Mucosa of gallbladder (tissue), 1 donor: ENCODE measurements around the gene ARHGEF16. TPM values are rescaled to one million over a fixed set of nuclear protein-coding genes. Genes with fewer than 3 reads are reported as not detected.

Experiments
- DNase-seq: peaks from one replicate; pipeline ENCODE4 v3.0.0-alpha.2; 2020; ENCODE audit warnings: low spot score
- total RNA-seq: library from RNA; stranded (reverse); gene quantifications from one replicate; pipeline ENCODE4 v1.2.1, GENCODE V29; 2021
- donor health status: DM: no; HTN: no; CAD: no.

The ARHGEF16 gene
- total RNA-seq, 1 donor from 2014 or later = 81.4 TPM

DNA sequence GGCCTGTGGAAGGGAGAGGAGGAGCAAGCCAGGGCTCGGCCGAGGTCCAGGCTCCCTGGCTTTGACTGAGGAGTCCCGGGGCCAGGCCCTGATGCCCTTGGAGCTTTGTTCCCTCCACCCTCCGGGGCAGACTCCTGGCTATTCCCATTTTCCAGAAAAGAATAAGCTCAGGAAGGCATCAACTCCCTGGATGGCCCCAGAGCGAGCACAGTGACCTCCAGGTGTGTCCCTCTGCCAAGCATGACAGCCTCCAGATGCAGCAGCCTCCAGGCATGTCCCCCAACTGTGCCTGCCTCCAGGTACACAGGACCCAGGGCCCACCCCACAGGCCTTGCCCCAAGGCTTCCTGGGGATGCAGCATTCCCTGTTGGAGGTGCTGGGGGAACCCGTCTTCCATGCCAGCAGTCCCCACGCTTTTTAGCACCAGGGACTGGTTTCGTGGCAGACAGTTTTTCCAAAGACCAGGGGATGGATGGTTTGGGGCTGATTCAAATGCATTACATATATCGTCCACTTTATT, 15.7 kb upstream of the ARHGEF16 start:
- no peak for DNase-seq

DNA sequence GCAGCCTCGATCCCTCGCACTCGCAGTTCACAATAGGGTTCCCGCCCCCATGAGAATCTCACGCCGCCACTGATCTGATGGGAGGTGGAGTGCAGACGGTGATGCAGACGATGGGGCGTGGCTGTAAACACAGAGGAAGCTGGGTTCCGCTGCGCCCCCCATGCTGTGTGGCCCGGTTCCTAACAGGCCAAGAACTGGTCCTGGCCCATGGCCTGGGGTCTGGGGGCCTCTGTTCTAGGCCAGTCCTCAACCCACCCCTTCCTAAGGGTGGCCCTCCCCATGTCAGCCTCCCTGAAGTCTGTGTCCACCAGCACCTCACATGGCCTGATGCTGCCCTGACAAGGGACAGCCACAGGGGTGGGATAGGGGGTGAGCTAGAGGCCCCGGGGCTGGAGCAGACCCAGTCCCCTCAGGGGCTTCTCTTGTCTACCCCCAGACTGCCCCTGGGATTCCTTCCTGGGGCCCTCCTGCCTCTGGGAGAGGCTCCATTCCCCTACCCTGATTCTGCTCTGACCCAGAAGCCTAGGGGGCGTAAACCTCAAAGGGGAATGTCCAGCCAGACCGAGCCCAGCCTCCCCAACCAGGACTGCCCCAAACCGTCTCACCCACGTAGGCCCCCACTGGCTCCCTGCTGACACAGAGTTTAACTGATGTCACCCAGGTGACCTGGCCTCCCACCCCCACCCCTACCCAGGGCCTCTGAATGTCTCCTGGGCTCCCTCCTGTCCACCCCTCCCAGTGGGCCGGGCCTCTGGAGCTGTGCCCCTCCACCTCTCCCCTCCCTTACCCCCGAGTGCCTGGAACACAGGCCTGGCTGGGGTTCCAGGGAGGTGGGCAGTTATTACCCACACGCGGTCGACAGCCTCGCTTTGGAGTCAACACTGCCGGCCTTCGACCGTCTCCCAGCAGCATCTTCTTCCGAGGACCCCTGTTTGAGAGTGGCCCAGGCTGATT, 14.8 kb upstream of the ARHGEF16 start:
- no peak for DNase-seq

DNA sequence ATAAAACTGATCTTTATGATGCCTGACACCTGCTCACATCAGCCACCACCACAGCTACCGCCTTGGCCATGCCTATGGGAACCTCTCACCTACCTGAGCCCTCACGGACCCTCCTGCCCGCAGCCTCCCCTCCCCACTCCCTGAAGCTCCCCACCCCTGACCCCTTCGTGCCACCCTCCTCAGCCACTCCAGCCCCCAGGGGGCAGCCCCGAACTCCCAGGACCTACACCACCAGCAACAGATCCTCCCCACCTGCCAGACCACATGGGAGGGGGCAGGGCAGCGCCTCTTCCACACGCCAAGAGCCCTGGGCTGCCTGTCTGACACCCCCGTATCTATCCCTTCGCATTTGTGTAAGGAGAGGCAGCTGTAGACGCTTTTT, 14.2 kb upstream of the ARHGEF16 start:
- no peak for DNase-seq

DNA sequence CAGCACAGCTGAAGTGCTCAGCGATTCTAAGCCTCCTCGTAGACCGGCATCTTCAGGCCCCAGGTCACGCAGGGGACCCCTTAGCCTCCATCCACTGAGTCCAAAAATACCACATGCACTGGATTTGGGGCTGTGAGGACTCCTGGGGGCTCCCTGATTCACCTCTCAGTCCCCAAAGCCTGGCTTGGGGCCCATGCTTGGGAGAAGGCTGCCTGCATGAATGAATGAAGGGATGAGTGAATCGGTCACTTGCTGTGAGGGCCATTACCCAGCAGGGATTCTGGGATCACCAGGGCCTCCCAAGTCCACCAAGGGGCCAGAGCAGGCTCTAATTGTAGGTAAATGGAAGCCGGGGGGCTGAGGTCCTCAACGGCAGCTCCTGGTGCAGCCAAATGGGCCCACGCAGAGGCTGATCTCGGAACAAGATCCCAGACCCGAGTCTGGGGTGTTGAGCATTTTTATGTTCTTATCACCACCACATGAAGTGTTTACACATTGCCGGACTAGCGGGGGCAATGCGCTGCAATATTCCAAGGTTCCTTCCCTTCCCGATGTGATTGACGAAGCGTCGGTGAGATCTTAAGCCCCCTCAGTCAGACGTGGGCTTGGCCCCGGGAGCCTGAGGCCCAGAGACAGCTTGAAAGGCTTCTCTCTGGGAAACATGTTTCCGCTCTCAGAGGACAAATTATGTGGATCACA, 13.6 kb upstream of the ARHGEF16 start:
- no peak for DNase-seq

DNA sequence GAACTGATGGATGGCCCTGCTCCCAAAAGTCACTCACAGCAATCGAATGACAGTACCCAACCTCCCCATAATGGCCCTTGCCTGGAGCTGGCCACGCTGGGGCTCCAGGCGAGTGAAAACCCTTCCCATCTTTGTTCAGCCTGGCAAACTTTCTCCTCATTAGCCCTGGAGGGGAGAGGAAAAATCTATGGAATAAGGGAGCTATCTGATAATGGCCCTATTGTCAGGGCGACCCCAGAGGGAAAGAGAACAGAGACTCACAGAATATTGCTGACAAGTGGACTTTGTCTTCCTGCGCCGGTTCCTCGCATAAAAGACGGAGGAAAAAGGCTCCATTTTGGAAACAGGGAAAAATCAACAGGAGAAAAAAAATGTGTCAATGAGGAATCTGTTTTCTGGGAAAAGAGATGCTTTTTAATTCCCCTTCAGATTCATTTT, 13.0 kb upstream of the ARHGEF16 start:
- DNase-seq = no peak

DNA sequence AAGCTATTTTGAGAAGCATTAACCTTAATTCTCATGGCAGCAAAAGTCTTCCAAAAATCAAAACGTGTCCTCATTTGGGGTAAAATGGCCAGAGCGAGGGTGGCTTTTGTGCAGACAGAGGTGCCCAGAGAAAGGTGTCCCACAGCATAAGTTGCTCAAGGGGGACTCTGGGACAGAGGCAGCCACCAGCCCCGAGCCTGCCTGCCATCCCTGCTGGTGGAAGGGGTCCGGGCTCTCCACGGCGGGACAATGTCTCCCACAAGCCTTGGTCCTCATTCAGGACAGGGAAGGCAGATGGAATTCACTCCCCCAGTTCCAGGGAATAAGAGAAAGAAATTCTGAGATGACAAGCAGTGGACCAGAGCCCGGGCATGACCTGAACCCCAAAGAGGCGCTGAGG, 12.6 kb upstream of the ARHGEF16 start:
- DNase-seq = no peak

DNA sequence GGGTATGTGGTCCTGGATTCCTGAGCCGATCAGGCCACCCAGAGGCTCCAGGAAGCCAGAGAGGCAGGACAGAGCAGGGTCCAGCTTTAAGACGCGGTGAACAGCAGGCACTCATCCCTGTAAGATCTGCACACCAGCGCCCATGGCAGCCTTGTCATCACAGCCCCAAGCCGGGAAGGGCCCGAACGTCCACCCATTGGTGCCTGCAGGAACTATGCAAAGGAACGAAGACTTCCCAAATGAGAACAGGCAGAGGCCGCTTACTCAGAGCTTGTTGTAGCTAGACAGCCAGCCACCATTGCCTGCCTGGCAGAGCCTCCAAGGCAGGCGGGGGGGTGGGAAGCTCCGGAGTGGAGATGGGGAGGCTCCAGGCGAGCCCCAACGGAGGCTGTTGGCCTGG, 12.1 kb upstream of the ARHGEF16 start:
- DNase-seq = no peak

DNA sequence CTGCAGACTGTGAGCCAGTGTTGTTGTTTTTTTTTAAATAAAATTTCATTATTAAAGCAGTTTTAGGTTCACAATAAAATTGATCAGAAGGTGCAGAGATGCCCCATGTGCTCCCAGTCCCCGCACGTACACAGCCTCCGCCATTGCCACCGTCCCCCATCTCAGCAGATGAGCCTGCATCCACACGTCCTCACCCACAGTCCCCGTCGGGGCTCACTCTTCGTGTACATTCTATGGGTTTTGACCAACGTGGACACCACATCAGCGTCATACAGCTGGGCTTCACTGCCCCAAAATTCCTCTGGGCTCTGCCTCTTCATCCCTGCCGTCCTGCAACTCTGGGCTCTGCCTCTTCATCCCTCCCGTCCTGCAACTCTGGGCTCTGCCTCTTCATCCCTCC, 11.6 kb upstream of the ARHGEF16 start:
- no peak for DNase-seq

DNA sequence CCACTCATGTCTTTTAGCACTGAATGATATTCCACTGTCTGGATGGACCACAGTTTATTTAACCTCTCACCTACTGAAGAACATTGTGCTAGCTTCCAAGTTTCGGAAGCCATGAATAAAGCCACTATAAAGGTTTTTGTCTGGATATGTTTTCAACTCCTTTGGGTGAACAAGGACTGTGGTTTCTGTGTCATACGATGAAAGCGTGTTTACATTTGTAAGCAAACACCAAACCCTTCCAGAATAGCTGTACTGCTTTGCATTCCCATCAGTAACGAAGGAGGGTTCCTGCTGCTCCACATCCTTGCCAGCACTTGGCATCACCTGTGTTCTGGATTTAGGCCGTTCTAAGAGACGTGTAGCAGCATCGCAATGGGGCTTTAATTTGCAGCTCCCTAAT, 10.7 kb upstream of the ARHGEF16 start:
- DNase-seq = no peak

DNA sequence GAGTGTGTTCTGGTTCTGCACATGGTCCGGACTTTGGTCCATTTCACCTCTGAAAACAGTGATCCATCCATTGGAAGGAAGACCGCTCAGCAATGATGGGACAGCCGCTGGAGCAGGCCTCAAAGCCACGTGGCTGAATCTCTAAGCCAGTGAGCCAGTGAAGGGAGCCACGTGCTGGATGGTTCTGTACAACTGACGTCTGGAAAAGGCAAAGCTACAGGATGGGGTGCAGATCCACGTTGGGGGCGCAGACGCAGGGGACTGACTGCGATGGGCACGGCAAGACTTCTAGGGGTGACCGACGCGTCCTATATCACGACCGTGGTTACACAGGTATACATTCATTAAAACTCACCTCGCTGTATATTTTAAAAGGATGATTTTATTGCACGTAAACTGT, 10.2 kb upstream of the ARHGEF16 start:
- DNase-seq = no peak

DNA sequence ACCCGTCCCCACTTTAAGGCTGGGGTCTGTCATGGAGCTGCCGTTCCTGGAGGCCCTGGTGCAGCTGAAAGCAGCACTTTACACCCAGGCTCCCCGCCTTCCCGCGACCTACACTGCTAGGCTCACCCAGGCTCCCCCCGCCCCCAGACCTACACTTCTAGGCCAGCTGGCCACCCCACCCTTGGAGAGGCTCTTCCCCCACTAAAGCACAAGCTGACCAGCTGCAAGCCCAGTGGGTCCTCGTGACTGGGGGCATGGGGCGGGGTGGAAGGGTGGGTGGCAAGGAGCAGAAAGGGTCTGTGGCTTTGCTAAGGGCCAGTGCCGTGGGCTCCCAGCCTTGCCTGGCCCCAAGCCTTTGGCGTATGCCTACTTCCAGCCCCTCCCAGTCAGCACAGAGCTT, 9.7 kb upstream of the ARHGEF16 start:
- DNase-seq = no peak

DNA sequence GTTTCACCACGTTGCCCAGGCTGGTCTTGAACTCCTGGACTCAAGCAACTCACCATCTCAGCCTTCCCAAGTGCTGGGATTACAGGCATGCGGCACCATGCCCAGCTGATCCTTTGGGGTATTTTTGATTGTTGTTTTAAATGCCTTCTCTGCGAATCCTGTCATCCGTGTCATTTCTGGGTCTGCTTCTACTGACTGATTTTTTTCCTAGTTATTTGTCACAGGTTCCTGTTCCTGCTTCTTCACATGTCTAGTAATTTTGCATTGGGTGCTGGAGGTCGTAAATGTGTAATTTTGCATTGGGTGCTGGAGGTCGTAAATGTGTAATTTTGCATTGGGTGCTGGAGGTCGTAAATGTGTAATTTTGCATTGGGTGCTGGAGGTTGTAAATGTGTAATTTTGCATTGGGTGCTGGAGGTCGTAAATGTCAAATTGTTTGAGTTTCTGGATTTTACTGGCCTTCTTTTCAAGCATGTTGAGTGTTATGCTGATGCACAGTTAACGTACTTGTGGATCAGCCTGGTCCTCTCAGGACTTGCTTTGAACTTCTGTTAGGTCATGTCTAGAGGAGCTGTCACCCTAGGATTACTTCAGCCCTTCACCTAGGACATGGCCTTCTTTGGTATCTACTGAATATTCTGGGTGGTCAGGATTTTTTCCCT, 4.1 kb upstream of the ARHGEF16 start:
- no peak for DNase-seq

DNA sequence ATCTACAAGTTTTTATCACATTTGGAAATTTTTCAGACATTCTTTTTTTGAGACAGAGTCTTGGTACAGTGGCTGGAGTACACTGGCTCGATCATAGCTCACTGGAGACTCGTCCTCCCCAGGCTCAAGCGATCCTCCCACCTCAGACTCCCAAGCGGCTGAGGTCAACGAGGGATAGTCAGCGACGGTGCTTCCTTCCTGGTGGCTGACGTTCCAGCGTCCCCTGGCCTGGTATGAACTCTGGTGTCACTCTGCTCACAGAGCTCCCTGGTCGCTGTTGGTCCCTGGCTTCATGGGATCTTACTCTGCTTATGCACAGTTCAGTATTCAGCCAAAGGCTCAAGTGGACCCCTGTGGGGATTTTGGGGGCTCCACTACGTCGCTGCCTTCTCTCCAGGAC, 3.5 kb upstream of the ARHGEF16 start:
- no peak for DNase-seq

DNA sequence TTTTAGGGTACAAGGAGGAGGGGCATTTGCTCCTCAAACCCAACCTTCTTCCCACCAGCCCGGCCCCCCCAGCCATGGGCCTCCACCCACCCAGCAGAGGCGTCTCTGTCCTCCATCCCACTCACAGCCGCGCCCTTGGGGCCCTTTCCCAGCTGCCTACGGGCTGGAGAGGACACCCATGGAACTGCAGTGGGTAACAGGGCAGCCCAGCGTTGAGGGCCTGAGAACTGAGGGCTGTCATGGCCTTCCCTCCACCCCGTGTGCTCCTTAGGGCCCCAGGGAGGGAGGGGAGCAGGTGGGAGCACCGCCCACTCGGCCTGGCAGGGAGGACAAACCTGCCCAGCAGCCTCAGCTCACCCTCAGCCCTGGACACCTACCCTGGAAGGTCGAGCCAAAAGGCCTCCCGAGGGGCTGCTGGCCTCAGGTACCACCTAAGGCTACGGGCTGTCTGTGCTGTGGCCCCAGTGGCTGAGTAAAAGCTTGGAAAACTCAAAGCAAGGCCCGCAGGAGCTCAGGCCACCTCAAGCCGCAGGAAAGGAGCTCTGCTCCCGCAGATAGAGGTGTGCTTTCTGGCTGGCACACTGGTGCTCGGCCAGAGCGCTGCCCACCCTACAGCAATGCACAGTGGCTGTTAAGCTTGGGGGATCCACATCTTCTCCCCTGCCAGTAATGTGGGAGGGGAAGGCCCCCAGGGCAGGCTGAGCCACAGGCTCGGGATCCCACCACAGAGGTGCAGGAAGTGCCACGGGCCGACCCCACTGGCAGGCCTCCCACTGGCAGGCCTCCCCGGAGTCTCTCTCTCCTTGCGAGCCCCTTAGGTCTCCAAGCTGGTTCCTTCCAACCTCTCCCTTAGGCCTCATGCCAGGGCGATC, 2.2 kb upstream of the ARHGEF16 start:
- no peak for DNase-seq

DNA sequence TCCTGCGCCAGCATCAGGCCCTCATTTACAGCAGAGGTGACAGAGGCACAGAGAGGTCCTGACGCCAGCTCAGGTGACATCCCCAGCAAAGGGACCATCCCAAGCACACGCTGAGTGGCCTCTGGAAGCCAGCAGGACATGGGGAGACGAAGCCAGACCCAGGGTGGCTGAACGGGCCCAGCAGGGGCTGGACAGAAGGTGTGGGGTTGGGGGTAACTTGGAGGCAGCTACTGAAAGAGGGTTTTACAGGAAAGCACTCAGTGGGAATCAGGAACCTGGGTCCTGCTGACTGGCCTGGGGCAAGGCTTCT, 1.6 kb upstream of the ARHGEF16 start:
- DNase-seq = no peak

DNA sequence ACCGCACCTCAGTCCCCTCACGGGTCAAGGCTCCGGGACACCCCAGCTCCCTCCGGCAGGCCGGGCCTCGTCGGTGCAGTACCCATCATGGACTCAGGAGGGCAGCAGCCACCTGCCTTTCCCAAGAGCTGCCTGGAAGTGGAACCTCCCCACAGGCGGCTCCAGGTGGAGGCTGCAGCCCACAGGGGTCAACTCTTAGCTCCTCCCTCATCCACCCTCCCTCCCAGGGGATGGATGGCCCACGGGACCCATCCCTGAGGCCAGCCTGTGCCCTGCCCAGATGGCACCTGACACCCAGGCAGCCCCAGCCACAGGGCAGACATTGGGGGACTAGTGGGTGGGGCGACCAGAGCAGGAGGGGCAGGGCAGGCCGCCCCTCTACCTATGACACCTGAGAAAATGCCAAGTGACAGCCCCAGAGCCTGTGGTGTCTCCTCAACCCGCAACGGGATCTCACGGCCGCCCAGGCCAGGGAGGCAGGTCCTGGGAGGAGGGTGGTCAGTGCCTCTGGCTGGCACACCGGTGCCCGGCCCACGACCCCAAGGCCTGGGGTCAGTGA, 1.2 kb upstream of the ARHGEF16 start:
- DNase-seq = peak; percentile 78

DNA sequence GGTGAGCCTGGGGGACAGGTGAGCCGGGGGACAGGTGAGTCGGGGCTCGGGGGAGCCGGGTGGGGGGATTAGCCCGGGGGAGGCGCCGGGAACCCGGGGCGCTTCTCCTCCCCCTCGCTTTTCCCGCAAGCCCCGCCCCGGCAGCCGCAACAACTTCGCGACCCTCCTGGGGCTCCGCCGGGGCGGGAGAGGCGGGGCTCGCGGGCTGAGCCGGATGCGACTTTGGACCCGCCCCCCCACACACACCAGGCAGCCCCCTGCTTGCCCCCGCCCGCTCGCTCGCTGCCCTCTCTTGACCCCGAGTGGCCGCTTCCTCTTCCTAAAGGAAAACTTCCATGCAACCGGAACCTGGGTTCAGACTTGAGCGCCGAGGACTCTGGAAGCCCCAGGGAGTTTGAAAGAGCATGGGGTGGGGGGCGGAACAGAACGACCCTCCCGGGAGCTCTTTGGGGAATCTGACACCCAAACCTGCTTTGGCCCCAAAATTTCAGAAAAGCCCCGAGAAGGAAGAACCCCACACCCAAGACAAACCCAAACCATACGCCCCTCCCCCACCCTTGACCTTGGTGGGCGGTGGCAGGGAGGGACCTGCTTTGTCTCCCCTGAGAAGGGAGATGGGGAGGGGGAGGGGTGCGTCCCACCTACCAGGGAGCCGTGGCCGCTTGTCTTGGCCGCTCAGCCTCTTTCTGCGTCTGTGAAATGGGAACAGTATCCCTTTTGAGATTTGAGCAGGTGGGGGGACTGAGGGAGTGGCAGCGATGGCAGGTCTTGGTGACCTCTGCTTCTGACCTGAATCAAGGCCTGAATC, 550 bp downstream of the ARHGEF16 start:
- no peak for DNase-seq

DNA sequence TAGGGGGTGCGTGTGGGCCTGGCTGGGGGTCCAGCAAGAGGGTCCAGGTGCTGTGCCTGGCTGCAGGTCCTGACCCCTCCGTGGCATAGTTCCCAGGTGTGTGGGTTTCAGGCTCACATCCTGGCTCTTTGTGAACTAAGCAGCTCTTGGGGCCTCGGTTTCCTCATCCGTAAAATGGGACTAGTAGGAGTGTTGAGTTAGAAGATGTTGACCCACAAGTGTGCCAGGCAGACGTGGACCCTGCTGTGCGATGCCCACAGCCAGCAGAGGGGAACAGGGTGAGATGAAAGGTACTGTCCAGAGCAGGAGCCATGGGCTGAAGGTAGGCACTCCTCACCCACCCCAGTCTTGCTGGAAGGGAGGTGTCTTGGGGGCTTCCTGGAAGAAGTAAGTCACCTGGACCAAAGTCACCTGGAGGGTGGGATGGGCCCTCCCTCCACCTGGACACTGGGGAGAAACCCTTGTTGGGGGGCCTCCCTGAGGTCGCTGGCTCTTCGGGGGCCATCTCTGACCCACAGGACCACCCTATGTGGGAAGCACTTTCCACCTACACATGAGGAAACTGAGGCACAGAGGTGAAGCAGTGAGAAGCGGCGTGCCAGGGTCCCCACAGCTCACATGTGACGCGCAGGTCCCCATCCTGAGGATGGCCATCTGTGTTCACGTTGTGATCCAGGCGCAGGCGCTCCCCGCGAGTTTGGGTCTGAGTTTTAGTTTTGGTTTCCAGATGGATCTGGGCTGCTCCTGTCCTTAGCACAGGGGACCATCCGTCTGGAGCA, 1.4 kb downstream of the ARHGEF16 start:
- no peak for DNase-seq

DNA sequence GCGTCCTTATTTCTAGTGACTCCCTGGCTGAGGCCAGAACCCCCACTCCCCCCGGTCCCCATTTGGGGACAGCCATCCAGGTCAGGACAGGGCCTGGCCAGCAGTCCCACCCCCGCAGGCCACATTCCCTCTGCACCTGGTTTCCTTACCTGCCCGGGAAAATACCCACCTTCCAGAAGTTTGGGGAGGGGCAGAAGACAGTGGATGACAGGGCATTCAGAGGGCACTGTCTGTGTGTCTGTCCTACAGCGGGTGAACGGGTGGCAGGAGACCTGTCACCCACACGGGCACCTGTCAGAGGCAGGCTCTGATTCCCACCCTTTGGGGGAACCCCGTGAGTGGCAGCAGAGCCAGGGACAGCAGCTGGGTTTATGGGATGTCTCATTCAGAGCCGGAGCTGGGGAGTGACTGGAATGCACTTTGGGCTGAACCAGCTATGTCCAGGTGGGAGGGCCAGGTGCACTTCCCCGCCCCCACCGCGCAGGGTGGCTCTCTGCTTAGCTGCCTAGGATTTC, 2.0 kb downstream of the ARHGEF16 start:
- DNase-seq = no peak
